K562 (cell line): Measurements from ENCODE around the gene SLC25A45. TPM values are rescaled to one million over a fixed set of nuclear protein-coding genes. Genes with fewer than 3 reads are reported as not detected.
A peak's percentile ranks its signal among the peaks of the same experiment; 100 is the strongest.

Experiments used
- ELK3 ChIP-seq: fragments of 450-650 bp; formaldehyde crosslinking; IDR thresholded peaks from 2 replicates; pipeline ENCODE4 v1.4.0; 2020; ENCODE audit warnings: mild to moderate bottlenecking
- FIP1L1 ChIP-seq: fragments of 200-400 bp; formaldehyde crosslinking; IDR thresholded peaks from 2 replicates; pipeline ENCODE4 v1.6.1; 2018; ENCODE audit warnings: mild to moderate bottlenecking, low read depth, low read length; ENCODE audit not compliant: poor library complexity, severe bottlenecking
- KLF16 ChIP-seq: IDR thresholded peaks from 2 replicates; pipeline ENCODE4 v1.6.1; 2016; ENCODE audit warnings: antibody characterized with exemption
- NCOA1 ChIP-seq: fragments of 450-650 bp; IDR thresholded peaks from 2 replicates; pipeline ENCODE4 v1.6.1; 2016; ENCODE audit warnings: low read depth
- NCOA2 ChIP-seq, 2 experiments: fragments of 450-650 bp; IDR thresholded peaks; 2 replicates each; pipeline ENCODE4 v1.6.1; 2018; ENCODE audit warnings: mild to moderate bottlenecking in 2 of 2, moderate library complexity in 1 of 2; ENCODE audit not compliant: partially characterized antibody in 2 of 2
- POU5F1 ChIP-seq: fragments of 150-350 bp; IDR thresholded peaks from 2 replicates; pipeline ENCODE4 v1.6.1; 2014; ENCODE audit warnings: borderline replicate concordance, low read length, low read depth, mild to moderate bottlenecking; ENCODE audit not compliant: partially characterized antibody
- PRPF4 ChIP-seq: fragments of 200-400 bp; formaldehyde crosslinking; IDR thresholded peaks from one replicate; pipeline ENCODE4 v1.6.1; 2017; ENCODE audit warnings: low read length, low read depth, mild to moderate bottlenecking; ENCODE audit not compliant: insufficient read depth, poor library complexity, severe bottlenecking
- SIN3B ChIP-seq: fragments of 450-650 bp; IDR thresholded peaks from 2 replicates; pipeline ENCODE4 v1.6.1; 2017; ENCODE audit warnings: low read depth, mild to moderate bottlenecking, moderate library complexity
- SRSF3 ChIP-seq: fragments of 200-400 bp; formaldehyde crosslinking; IDR thresholded peaks from 2 replicates; pipeline ENCODE4 v1.6.1; 2016; ENCODE audit warnings: mild to moderate bottlenecking, low read length, moderate library complexity; ENCODE audit not compliant: insufficient read depth
- TAF1 ChIP-seq: IDR thresholded peaks from 2 replicates; pipeline ENCODE4 v1.6.1; 2011; ENCODE audit warnings: mild to moderate bottlenecking, low read length, moderate library complexity; ENCODE audit not compliant: insufficient read depth, control insufficient read depth, severe bottlenecking; ENCODE audit errors: extremely low read depth
- TRIM28 ChIP-seq: fragments of 450-650 bp; IDR thresholded peaks from 2 replicates; pipeline ENCODE4 v1.6.1; 2017
- ZNF3 ChIP-seq: fragments of 250-450 bp; sonication (Bioruptor Pico); IDR thresholded peaks from 2 replicates; pipeline ENCODE4 v1.5.0; 2021; ENCODE audit warnings: mild to moderate bottlenecking, moderate library complexity
- ZNF316 ChIP-seq: fragments of 450-650 bp; IDR thresholded peaks from 2 replicates; pipeline ENCODE4 v1.6.1; 2016
- ZNF76 ChIP-seq: fragments of 250-450 bp; sonication (Bioruptor Pico); IDR thresholded peaks from 2 replicates; pipeline ENCODE4 v1.4.0; 2020; ENCODE audit warnings: mild to moderate bottlenecking, moderate library complexity, borderline replicate concordance
- ZNF766 ChIP-seq: fragments of 200-800 bp; sonication (Bioruptor generic); conservative IDR thresholded peaks from 2 replicates; pipeline ENCODE4 v1.6.1; 2016; ENCODE audit warnings: missing genetic modification characterization, missing compliant biosample characterization
- polyA plus RNA-seq, 8 experiments: library from polyadenylated mRNA; depleted of rRNA in 4 of 8; stranded (reverse) in 5 of 8; unstranded in 3 of 8; fragments of >200 nt; fragmentation: Nextera tagmentation in 2 of 8; fragmentation: Illumina TruSeq in 1 of 8; extraction: Ambion mirVana in 2 of 8; extraction: Trizol in 1 of 8; gene quantifications; 2 replicates each; pipeline versions ENCODE4 v1.2.1 to v1.2.3, GENCODE V29; 2011 to 2014; ENCODE audit warnings: inconsistent platforms in 1 of 8, missing spikeins in 1 of 8
- total RNA-seq, 7 experiments: library from RNA; depleted of rRNA in 6 of 7; stranded (reverse); fragments of >200 nt in 6 of 7; fragmentation: Illumina TruSeq in 2 of 7; extraction: Trizol in 2 of 7; gene quantifications; 2 replicates each; pipeline versions ENCODE4 v1.2.1 to v1.2.3, GENCODE V29; 2011 to 2021; ENCODE audit warnings: low replicate concordance in 1 of 7
- TF ChIP-seq, protein P1 (sequence below): IDR thresholded peaks from 3 replicates; pipeline ENCODE4 v1.6.1; 2011; ENCODE audit warnings: borderline replicate concordance, mild to moderate bottlenecking, moderate library complexity; ENCODE audit not compliant: insufficient read length; ENCODE audit errors: extremely low read depth
- TF ChIP-seq, protein P2 (sequence below): IDR thresholded peaks from 2 replicates; pipeline ENCODE4 v1.6.1; 2011; ENCODE audit warnings: borderline replicate concordance, low read depth, mild to moderate bottlenecking, moderate library complexity, low read length; ENCODE audit not compliant: insufficient read depth, poor library complexity, severe bottlenecking
- TF ChIP-seq, protein P3 (sequence below): fragments of 250-450 bp; sonication (Bioruptor Pico); IDR thresholded peaks from 2 replicates; pipeline ENCODE4 v1.8.0; 2021; ENCODE audit warnings: mild to moderate bottlenecking, moderate library complexity

Gene SLC25A45
- total and polyA plus RNA-seq, 9 of the 15 experiments (the other 6 are each of a cell fraction or from before 2014, with no cell fraction given) = 0.15 to 2.3 (median 0.68) TPM

DNA sequence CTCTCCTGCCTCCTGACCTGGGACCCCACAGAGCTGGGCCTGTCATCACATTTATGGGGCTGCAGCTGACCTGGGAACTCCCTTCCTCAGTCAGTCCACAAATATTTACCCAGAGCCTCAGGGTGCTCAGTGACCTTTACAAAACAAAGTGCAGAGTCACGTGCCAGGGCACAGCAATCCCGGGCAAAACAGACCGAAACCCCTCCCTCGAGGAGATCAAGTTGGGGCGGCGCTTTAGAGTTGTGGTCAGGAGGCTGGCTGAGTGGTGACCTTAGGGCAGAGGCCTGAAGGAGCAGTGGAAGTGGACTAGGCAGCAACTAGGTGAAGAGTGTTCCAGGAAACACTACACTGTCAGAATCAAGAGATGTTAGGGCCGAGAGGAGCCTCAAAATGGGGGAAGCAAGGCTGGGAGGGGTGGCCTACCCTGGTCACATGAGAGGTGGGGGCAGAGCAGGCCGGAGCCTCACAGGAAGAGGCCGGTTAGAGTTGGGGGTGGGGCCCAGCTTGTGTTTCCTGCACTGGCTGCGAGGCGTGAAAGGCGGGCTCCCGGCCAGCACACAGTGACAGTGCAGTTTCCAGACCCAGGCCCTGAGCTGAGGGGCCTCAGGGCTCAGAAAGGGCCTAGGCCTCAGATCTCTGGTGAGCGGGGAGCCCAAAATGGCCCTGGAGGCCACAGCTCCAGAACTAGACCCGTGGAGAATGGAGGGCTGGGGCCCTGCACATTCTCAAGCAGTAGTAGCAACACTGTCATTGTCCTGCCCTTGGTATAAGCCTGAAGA is 36.4 kb upstream of the SLC25A45 start (continued):
- TF ChIP-seq NCOA1 (peak; percentile 89), ZNF76 (CRISPR knock-in tag) (no peak; the same call in 1 of the 2 replicates), KLF16 (peak; percentile 74; the same call in 1 of the 2 replicates), FIP1L1 (no peak), PRPF4 (no peak), ZNF766 (CRISPR knock-in tag) (no peak; the same call in 1 of the 2 replicates), ZNF3 (no peak), TRIM28 (peak; percentile 13; the same call in 1 of the 2 replicates), SRSF3 (no peak), ELK3 (CRISPR knock-in tag) (no peak), SIN3B (no peak), ZNF316 (peak; percentile 98), TAF1 (peak; percentile 87), NCOA2 (IDR thresholded peaks at IDR 0.05; ENCODE audit: partially characterized antibody in 2 of 2) (no peak), POU5F1 (no peak)
- TF ChIP-seq, protein P1, sequence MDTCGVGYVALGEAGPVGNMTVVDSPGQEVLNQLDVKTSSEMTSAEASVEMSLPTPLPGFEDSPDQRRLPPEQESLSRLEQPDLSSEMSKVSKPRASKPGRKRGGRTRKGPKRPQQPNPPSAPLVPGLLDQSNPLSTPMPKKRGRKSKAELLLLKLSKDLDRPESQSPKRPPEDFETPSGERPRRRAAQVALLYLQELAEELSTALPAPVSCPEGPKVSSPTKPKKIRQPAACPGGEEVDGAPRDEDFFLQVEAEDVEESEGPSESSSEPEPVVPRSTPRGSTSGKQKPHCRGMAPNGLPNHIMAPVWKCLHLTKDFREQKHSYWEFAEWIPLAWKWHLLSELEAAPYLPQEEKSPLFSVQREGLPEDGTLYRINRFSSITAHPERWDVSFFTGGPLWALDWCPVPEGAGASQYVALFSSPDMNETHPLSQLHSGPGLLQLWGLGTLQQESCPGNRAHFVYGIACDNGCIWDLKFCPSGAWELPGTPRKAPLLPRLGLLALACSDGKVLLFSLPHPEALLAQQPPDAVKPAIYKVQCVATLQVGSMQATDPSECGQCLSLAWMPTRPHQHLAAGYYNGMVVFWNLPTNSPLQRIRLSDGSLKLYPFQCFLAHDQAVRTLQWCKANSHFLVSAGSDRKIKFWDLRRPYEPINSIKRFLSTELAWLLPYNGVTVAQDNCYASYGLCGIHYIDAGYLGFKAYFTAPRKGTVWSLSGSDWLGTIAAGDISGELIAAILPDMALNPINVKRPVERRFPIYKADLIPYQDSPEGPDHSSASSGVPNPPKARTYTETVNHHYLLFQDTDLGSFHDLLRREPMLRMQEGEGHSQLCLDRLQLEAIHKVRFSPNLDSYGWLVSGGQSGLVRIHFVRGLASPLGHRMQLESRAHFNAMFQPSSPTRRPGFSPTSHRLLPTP = no peak
- TF ChIP-seq, protein P2, sequence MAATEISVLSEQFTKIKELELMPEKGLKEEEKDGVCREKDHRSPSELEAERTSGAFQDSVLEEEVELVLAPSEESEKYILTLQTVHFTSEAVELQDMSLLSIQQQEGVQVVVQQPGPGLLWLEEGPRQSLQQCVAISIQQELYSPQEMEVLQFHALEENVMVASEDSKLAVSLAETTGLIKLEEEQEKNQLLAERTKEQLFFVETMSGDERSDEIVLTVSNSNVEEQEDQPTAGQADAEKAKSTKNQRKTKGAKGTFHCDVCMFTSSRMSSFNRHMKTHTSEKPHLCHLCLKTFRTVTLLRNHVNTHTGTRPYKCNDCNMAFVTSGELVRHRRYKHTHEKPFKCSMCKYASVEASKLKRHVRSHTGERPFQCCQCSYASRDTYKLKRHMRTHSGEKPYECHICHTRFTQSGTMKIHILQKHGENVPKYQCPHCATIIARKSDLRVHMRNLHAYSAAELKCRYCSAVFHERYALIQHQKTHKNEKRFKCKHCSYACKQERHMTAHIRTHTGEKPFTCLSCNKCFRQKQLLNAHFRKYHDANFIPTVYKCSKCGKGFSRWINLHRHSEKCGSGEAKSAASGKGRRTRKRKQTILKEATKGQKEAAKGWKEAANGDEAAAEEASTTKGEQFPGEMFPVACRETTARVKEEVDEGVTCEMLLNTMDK = no peak
- TF ChIP-seq, protein P3, sequence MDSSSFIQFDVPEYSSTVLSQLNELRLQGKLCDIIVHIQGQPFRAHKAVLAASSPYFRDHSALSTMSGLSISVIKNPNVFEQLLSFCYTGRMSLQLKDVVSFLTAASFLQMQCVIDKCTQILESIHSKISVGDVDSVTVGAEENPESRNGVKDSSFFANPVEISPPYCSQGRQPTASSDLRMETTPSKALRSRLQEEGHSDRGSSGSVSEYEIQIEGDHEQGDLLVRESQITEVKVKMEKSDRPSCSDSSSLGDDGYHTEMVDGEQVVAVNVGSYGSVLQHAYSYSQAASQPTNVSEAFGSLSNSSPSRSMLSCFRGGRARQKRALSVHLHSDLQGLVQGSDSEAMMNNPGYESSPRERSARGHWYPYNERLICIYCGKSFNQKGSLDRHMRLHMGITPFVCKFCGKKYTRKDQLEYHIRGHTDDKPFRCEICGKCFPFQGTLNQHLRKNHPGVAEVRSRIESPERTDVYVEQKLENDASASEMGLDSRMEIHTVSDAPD (CRISPR knock-in tag) = no peak
